Glutamatergic neuron (in vitro differentiated cells): ENCODE data around the gene HSPB9. TPM values are rescaled to one million over a fixed set of nuclear protein-coding genes. Genes with fewer than 3 reads are reported as not detected.

Source experiments
- DNase-seq: peaks from one replicate; pipeline ENCODE4 v3.0.0; 2022
- H3K27ac Mint-ChIP-seq: one replicate; pipeline ENCODE4 v1.8.0; 2020; ENCODE audit warnings: mild to moderate bottlenecking, mixed read lengths, inconsistent platforms; ENCODE audit not compliant: unreplicated experiment
- H3K27me3 Mint-ChIP-seq: one replicate; pipeline ENCODE4 v1.8.0; 2020; ENCODE audit warnings: mild to moderate bottlenecking, moderate library complexity, mixed read lengths, inconsistent platforms; ENCODE audit not compliant: unreplicated experiment
- H3K36me3 Mint-ChIP-seq: one replicate; pipeline ENCODE4 v1.8.0; 2020; ENCODE audit warnings: mild to moderate bottlenecking, mixed read lengths, inconsistent platforms; ENCODE audit not compliant: unreplicated experiment
- H3K4me1 Mint-ChIP-seq: one replicate; pipeline ENCODE4 v1.8.0; 2020; ENCODE audit warnings: mild to moderate bottlenecking, low read depth, mixed read lengths, inconsistent platforms; ENCODE audit not compliant: unreplicated experiment
- H3K4me3 Mint-ChIP-seq: one replicate; pipeline ENCODE4 v1.8.0; 2020; ENCODE audit warnings: mild to moderate bottlenecking, mixed read lengths, inconsistent platforms; ENCODE audit not compliant: unreplicated experiment
- H3K9me3 Mint-ChIP-seq: one replicate; pipeline ENCODE4 v1.8.0; 2020; ENCODE audit warnings: mild to moderate bottlenecking, moderate library complexity, mixed read lengths, inconsistent platforms; ENCODE audit not compliant: unreplicated experiment
- CTCF ChIP-seq: fragments of 200-600 bp; sonication (generic); IDR thresholded peaks from one replicate; pipeline ENCODE4 v1.5.0; 2021; ENCODE audit not compliant: partially characterized antibody, unreplicated experiment
- total RNA-seq: library from RNA; stranded (reverse); fragmentation: NEBNext Ultra II Directional; extraction: Animal tissue kit (Norgen Biotek cat#: 25700); gene quantifications from one replicate; pipeline ENCODE4 v1.2.1, GENCODE V29; 2021; ENCODE audit not compliant: unreplicated experiment

Gene HSPB9
- total RNA-seq, 1 donor from 2014 or later, result 0.44 TPM

DNA sequence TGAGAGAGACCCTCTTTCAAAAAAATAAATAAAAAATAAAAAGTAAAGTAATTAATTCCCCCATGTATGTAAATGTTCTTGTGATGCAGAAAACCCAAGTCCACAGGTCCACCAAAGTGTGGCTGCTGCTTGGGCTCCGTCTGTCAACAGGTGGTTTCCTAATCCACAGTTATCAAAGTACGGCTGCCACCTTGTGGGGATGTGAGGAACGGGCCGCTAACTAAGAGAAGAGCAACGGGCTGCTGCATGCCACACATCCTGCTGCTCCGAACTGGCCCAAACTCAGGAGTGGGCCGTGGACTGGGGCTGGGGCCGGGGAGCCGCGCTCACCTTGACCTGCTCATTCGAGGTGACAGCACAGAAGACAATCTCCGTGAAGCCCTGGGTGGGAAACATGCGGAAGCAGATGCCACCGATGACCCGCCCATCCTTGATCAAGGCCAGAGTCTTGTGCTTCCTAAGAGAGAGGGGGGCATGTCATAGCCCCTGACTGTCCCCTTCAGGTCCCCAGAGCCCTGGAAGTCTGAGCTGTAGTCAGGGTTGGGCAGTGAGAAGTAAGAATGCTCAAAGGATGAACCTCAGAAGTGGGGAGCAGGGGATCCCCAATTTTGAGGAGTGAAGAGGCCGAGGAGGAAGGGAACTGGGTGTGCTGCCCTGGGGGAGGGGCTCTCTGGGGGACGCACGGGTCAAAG is 5.8 kb upstream of the HSPB9 start:
- H3K4me1 Mint-ChIP-seq, result peaks cover 13% of the 10 kb centered on the region
- peak; percentile 79 for DNase-seq
- H3K27me3 Mint-ChIP-seq, result peaks cover 2% of the 10 kb centered on the region
- no peak overlapping the region for H3K27ac Mint-ChIP-seq
- no peak overlapping the region for H3K4me3 Mint-ChIP-seq
- TF ChIP-seq CTCF, result peak; percentile 91
- peaks cover 6% of the 10 kb centered on the region for H3K9me3 Mint-ChIP-seq
- H3K36me3 Mint-ChIP-seq, result no peaks in the 10 kb centered on the region

DNA sequence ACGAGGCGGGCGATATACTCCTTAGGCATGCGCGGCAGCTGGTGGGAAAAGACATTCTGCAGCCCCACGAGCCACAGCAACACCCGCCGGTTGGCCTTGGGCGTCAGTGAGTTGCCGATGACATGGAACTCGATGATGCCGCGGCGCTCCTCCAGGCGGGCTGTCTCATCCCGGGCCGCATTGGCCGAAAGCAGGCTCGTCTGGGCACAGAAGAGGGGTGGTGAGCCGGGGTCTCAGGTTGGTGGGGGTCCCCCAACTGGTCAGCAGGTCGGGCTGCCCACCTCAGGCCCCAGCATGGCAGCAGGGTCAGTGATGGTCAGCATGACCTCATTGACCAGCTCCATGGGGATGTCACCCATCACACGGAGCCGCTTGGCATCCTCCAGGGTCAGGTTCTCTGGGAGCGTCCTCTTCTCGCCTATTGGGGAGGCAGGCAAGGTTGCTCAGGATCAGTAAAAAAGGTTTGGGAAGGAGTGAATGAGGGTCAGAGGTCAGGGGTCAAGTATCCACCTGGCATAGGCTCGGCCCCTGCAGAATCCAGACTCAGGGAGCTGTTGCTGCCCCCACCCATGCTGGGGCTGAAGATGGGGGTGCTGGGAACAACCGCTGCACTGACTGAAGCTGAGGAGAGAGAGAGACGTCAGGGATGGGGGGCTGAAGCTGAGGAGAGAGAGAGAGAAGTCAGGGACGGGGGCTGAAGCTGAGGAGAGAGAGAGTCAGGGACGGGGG is 5.0 kb upstream of the HSPB9 start:
- no peak for TF ChIP-seq CTCF
- peaks cover 9% of the 10 kb centered on the region for H3K9me3 Mint-ChIP-seq
- no peak for DNase-seq
- peaks cover 4% of the 10 kb centered on the region for H3K27me3 Mint-ChIP-seq
- H3K4me3 Mint-ChIP-seq, result no peak overlapping the region
- peaks cover 20% of the 10 kb centered on the region for H3K4me1 Mint-ChIP-seq
- no peak overlapping the region for H3K27ac Mint-ChIP-seq
- H3K36me3 Mint-ChIP-seq, result no peaks in the 10 kb centered on the region

DNA sequence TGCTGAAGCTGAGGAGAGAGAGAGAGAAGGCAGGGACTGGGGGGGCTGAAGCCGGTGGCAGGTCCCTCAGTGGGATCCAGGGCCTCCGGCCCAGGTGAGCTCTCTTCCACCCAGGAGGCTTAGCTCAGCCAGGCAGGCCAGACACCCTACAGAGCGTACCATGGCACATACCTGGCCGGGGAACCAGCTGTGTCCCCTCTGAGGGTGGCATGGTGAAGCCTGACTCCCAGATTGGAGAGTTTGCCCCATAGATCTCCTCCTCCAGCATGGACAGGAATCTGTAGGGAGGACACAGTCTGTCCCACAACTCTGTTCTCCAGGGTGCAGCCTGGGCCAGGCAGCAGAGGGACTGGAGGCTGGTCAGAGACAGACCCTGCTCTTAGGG is 4.5 kb upstream of the HSPB9 start:
- Mint-ChIP-seq H3K36me3 (no peaks in the 10 kb centered on the region), H3K4me3 (no peak overlapping the region), H3K4me1 (peaks cover 22% of the 10 kb centered on the region), H3K27ac (no peak overlapping the region), H3K9me3 (peaks cover 9% of the 10 kb centered on the region), H3K27me3 (peaks cover 6% of the 10 kb centered on the region)
- TF ChIP-seq CTCF, result no peak
- no peak for DNase-seq

DNA sequence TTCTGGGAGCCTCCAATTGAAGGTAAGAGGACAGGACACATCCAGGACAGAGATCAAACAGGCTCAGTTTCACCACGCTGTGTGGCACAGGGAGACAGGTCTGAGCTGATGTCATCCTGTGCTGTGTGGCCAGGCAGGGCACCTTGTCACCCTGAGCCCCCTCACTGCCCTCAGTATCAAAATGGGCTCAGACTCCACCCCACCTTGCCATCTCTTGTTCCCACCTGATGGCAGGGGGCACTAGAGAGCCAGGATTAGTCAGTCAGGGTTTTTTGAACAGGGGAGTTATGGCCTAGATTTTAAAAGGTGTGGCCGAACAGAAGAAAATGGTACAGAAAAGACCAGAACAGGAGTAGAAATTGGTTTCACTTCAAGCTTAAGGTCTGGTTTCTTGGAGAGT is 4.1 kb upstream of the HSPB9 start:
- Mint-ChIP-seq H3K4me3 (no peak overlapping the region), H3K9me3 (peaks cover 9% of the 10 kb centered on the region), H3K27ac (peak overlapping the region; percentile 53), H3K4me1 (peaks cover 24% of the 10 kb centered on the region), H3K27me3 (peaks cover 8% of the 10 kb centered on the region), H3K36me3 (no peaks in the 10 kb centered on the region)
- peak; percentile 48 for DNase-seq
- TF ChIP-seq CTCF, result peak; percentile 52

DNA sequence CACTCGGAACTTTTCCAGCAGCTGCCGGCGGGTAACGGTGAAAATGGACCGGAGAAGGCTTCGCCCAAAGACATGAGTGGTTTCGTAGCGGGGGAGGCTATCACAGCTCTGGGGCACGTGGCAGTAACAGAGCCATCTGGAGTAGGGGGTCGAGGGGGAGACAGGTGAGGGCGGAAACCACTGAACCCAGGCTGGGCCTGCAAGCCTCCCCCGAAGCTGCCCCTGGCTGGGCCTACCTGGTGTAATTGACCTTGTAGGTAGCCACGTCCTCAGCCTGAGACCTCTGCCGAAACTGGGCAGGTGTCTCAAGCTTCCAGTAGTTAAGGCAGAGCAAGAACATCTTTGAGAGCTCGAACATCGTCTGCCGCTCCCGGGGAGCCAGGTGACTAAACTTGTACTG is 3.3 kb upstream of the HSPB9 start:
- Mint-ChIP-seq H3K4me1 (peaks cover 24% of the 10 kb centered on the region), H3K4me3 (no peak overlapping the region), H3K27ac (no peak overlapping the region), H3K9me3 (peaks cover 9% of the 10 kb centered on the region), H3K36me3 (no peaks in the 10 kb centered on the region), H3K27me3 (peaks cover 8% of the 10 kb centered on the region)
- DNase-seq, result no peak
- no peak for TF ChIP-seq CTCF
